NB4 (cell line): ENCODE data around the gene RAD51B.

Experiments used
- CTCF ChIP-seq: IDR thresholded peaks from one replicate; pipeline ENCODE4 v1.5.1; 2012; ENCODE audit warnings: low read depth, low read length
- MAX ChIP-seq: IDR thresholded peaks from 2 replicates; pipeline ENCODE4 v1.6.1; 2011; ENCODE audit warnings: low read depth, low read length
- MYC ChIP-seq: IDR thresholded peaks from 2 replicates; pipeline ENCODE4 v1.6.1; 2011; ENCODE audit warnings: low read depth, low read length
- POLR2A ChIP-seq: IDR thresholded peaks from 2 replicates; pipeline ENCODE4 v1.6.1; 2011; ENCODE audit warnings: mild to moderate bottlenecking; ENCODE audit not compliant: insufficient read length; ENCODE audit errors: extremely low read depth

- TF ChIP-seq POLR2A (no peak), CTCF (no peak), MAX (no peak), MYC (no peak)
Observed at GRCh38 chr14:67938071-67938470, 118.5 kb downstream of the RAD51B start.
